C4-2B (cell line): Measurements from ENCODE around the gene GDA.

Source experiments
- CTCF ChIP-seq: fragments of 450-650 bp; conservative IDR thresholded peaks from 2 replicates; pipeline ENCODE4 v1.5.1; 2017; ENCODE audit warnings: mild to moderate bottlenecking
- ZFX ChIP-seq: fragments of 450-650 bp; IDR thresholded peaks from 2 replicates; pipeline ENCODE4 v1.6.1; 2017

- TF ChIP-seq CTCF, result no peak
- no peak for TF ChIP-seq ZFX
Measured at GRCh38 chr9:72158680-72159079, 9.4 kb downstream of the GDA start.
